ENCODE measurements around the gene ECE1. TPM values are rescaled to one million over a fixed set of nuclear protein-coding genes. Genes with fewer than 3 reads are reported as not detected.

The ECE1 gene
- total and polyA plus RNA-seq, 9 of the 15 experiments (the other 6 are each of a cell fraction or from before 2014, with no cell fraction given): 0.56 to 34.8 (median 11.0) TPM

DNA sequence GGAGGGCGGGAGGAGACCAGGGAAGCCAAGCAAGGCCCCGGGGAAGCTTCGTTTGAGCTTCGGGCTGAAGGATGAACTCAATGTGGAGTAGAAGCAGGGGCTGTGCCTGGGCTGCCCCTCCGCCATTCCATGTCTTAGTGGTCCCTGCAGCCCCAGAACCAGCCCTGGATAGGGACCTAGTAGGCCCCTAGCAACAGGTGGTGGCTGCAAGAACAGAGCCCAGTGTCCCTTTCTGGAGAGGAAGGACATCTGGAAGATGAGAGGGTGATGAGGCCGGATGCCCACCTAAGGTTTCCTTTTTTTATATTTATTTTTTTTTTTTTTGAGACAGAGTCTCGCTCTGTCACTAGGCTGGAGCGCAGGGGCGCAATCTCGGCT, 27.2 kb downstream of the ECE1 start (continued):
- TF ChIP-seq DIDO1 (tag; IDR thresholded peaks at IDR 0.05; ENCODE audit: low read depth) (no peak), KAT8 (IDR thresholded peaks at IDR 0.05; ENCODE audit: low read depth) (no peak)

DNA sequence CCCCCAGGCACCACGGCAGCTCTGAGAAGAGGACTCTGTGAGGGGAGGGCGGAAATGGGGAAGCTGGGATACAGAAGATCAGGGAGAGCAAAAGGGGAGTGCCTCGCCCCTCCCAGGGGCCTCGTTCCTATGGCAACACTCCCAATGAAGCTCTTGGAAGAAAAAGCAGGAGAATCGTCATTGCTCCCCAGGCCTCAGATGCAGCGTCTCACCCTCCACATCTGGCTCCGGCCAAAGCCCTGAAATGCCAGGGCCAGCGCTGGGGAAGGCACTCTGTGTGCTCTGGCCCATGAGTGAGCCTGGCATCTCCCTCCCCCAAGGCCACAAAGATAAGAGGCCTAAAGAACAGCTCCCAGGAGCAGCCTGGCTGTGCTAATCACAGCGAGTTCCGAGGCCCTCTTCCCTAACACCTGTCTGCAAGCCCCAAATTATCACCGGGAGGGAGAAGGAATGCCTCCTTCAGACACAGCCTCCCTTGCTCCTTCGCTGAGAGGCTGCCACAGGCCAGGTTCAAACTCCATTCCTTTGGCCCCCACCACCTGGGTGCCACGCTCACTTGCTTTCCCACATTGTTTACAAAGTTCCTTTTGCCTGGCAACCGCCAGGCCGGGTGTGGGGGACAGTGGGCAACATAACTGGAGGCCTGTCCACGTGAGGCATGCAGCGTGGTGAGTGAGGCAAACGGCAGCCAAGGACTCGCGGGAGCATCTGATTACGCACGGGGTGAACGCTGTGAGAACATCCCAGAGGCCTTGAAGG, 27.8 kb downstream of the ECE1 start:
- DNase-seq (ENCODE audit: extremely low read depth in 1 of 4, low spot score in 3 of 4) (peak; percentile 53 to 74 (median 64)), ATAC-seq (peak; percentile 60), FAIRE-seq (no peak)
- H2AFZ ChIP-seq (ENCODE audit: low read depth, low read length): peak overlapping the region; percentile 75
- H3K27ac ChIP-seq (ENCODE audit: extremely low read depth, low read depth, low read length): peak overlapping the region; percentile 77
- intact Hi-C loops (cut with micrococcal nuclease): loop anchor here (5.0 kb wide), 1 partner anchor 85 kb away; no protein-coding TSS in a partner anchor
- H3K27me3 ChIP-seq (ENCODE audit: control insufficient read depth in 2 of 2, insufficient read depth in 2 of 2, low read length in 2 of 2): no peaks in the 10 kb centered on the region
- ChIA-PET POLR2A (interaction anchor here (0.8 to 1.9 kb wide), 10 partner anchors 9 to 83 kb away, joined by 3 to 15 read pairs (median 4); partner anchors contain the start of gene ECE1), CTCF (ENCODE audit: low intra/inter-chr PET ratio) (no interaction called here)
- H3K9ac ChIP-seq (ENCODE audit: insufficient read depth in 1 of 2, low read depth in 2 of 2, low read length in 2 of 2): peak overlapping the region; percentile 32 to 77
- no peaks in the 10 kb centered on the region; the same call in 1 of the 2 replicates for H3K9me3 ChIP-seq (replicated peaks; ENCODE audit: control insufficient read depth, insufficient read depth, low read depth, low read length)
- in situ Hi-C loops (cut with MboI): no loop called here
- H3K79me2 ChIP-seq (ENCODE audit: control insufficient read depth, insufficient read depth, low read length): no peaks in the 10 kb centered on the region; the same call in 2 of the 3 replicates
- 34% methylated on average over 23 of the region's 23 CpGs for WGBS (ENCODE audit: insufficient coverage, low coverage, missing lambda C conversion rate)
- H3K4me1 ChIP-seq (replicated peaks in 1 of 2; ENCODE audit: control insufficient read depth in 2 of 2, insufficient read depth in 2 of 2, low read length in 2 of 2): peaks cover 33 to 45% of the 10 kb centered on the region in 2 experiments
- peaks cover 3% of the 10 kb centered on the region for H3K9me1 ChIP-seq (ENCODE audit: control insufficient read depth, insufficient read depth, low read length)
- peak overlapping the region; percentile 29; the same call in 1 of the 2 replicates for H3K4me3 ChIP-seq
- peaks cover under 1% of the 10 kb centered on the region; the same call in 1 of the 3 replicates for H3K36me3 ChIP-seq (ENCODE audit: control insufficient read depth, insufficient read depth, low read length)
- H3K4me2 ChIP-seq (ENCODE audit: insufficient read depth, low read length): peak overlapping the region; percentile 70
- TSS peak; percentile 54 for BruUV-seq (replicated peaks)
- no peaks in the 10 kb centered on the region for H4K20me1 ChIP-seq (replicated peaks; ENCODE audit: control insufficient read depth, insufficient read depth, low read length)
- TF ChIP-seq USF1 (CRISPR knock-in tag; IDR thresholded peaks at IDR 0.05) (peak; percentile 77), HMG20B (CRISPR knock-in tag; IDR thresholded peaks at IDR 0.05) (no peak), ZNF212 (CRISPR knock-in tag; IDR thresholded peaks at IDR 0.05) (no peak), ZNF785 (CRISPR knock-in tag; IDR thresholded peaks at IDR 0.05) (no peak), RBM15 (IDR thresholded peaks at IDR 0.05; ENCODE audit: insufficient read depth, low read length) (no peak), EGR1 (conservative IDR thresholded peaks at IDR 0.05) (no peak), TAF7 (tag; IDR thresholded peaks at IDR 0.05) (0 out of 2 replicates have a peak, but pooled peaks have one; percentile 6), ZNF77 (CRISPR knock-in tag; IDR thresholded peaks at IDR 0.05) (no peak), SMAD4 (CRISPR knock-in tag; conservative IDR thresholded peaks at IDR 0.05) (peak; percentile 56; the same call in 1 of the 2 replicates), NR2F6 (CRISPR knock-in tag; IDR thresholded peaks at IDR 0.05) (0 out of 2 replicates have a peak, but pooled peaks have one; percentile 7), RBFOX2 (IDR thresholded peaks at IDR 0.05; ENCODE audit: low read depth, low read length) (peak; percentile 74), BMI1 (IDR thresholded peaks at IDR 0.05; ENCODE audit: low read length) (0 out of 2 replicates have a peak, but pooled peaks have one; percentile 58)
- TF ChIP-seq, protein P1, sequence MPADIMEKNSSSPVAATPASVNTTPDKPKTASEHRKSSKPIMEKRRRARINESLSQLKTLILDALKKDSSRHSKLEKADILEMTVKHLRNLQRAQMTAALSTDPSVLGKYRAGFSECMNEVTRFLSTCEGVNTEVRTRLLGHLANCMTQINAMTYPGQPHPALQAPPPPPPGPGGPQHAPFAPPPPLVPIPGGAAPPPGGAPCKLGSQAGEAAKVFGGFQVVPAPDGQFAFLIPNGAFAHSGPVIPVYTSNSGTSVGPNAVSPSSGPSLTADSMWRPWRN (IDR thresholded peaks at IDR 0.05; ENCODE audit: low read depth): no peak
- TF ChIP-seq, protein P2, sequence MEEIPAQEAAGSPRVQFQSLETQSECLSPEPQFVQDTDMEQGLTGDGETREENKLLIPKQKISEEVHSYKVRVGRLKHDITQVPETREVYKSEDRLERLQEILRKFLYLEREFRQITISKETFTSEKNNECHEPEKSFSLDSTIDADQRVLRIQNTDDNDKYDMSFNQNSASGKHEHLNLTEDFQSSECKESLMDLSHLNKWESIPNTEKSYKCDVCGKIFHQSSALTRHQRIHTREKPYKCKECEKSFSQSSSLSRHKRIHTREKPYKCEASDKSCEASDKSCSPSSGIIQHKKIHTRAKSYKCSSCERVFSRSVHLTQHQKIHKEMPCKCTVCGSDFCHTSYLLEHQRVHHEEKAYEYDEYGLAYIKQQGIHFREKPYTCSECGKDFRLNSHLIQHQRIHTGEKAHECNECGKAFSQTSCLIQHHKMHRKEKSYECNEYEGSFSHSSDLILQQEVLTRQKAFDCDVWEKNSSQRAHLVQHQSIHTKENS (CRISPR knock-in tag; IDR thresholded peaks at IDR 0.05): no peak
- TF ChIP-seq, protein P3, sequence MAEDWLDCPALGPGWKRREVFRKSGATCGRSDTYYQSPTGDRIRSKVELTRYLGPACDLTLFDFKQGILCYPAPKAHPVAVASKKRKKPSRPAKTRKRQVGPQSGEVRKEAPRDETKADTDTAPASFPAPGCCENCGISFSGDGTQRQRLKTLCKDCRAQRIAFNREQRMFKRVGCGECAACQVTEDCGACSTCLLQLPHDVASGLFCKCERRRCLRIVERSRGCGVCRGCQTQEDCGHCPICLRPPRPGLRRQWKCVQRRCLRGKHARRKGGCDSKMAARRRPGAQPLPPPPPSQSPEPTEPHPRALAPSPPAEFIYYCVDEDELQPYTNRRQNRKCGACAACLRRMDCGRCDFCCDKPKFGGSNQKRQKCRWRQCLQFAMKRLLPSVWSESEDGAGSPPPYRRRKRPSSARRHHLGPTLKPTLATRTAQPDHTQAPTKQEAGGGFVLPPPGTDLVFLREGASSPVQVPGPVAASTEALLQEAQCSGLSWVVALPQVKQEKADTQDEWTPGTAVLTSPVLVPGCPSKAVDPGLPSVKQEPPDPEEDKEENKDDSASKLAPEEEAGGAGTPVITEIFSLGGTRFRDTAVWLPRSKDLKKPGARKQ (CRISPR knock-in tag; IDR thresholded peaks at IDR 0.05): no peak
